Anterior cingulate cortex (tissue), 58 donors: ENCODE measurements around the gene MAP3K20.

ENCODE experiments used
- DNase-seq, 58 donors: peaks; one replicate each; lab custom pipeline; 2025; lab: John Stamatoyannopoulos, UW

Gene MAP3K20

DNA sequence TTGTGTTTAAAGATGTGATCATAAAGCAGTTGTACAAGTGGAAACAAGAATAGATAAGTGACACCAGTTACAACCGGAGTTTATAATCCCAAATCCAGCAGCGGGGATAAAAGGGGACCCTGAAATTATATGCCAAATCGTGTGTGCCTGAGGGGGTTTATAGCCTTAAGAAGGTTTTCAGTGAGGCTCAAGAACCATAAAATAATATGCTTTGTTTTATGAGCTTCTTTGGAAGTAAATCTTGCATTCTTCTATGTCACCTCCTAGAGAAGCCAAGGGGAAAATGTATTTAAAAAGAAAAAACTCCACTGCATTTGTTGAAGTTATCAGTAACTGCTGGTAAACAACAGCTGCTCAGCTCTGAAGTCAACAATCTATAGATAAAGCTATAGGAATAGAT lies 25.8 kb upstream of the MAP3K20 start:
- DNase-seq, result no peak

- no peak for DNase-seq
These were observed 25.0 kb upstream of the MAP3K20 start for GRCh38 chr2:173050684-173051083.

DNA sequence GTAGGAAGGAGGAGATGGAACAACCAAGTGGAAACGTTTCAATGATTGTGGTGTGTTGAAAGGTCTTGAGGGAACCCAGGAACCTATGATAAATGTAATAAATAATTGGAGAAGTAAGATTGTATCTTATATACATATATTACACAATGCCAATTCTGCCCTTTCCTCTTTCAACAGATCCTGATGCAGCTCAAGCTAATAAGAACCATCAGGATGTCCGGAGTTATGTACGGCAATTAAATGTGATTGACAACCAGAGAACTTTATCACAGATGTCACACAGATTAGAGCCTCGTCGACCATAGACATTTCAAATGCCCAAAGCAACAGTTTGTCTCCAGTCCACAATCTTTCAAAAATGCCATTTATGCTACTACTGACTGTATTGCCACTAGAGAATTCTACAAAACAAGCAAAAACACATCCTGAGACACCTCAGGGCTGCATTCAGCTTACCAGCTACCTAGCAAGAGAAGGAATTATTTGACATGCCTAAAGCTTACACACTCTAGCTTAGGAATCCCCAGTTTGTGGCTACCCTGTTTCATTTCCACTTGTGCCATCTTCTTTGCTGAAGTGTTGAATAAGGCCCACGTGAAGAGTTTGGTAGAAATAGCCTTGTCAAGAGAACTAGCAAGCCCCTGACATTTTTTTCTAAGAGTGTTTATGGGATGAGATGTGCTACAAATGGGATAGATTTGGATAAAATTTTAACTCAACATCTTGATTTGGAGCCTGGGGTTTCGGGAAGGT lies 24.0 kb upstream of the MAP3K20 start:
- DNase-seq, result no peak

DNA sequence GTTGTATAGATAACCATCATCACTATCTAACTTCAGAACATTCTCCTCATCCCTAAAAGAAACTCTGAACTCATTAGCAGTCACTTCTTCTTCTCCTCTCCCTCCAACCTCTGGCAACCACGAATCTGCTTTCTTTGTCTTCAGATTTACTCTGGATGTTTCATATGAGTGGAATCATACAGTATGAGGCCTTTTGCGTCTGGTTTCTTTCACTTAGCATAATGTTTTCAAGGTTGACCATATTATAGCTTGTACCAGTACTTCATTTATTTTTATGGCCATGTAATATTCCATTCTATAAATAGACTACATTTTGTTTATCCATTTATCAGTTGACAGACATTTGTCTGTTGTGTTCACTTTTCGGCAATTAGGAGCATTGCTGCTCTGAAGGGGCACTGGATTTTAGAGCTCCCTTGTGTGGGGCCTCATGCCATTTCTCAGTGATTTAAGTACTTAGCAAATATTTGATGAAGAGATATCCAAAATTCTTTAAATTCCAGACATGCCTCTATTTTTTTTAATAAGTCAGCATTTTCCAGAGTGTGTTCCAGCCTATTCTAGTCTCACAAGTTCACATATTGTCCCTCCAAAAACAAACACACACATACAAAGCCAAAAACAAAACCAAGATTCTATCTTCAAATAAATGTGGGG lies 22.5 kb upstream of the MAP3K20 start:
- no peak for DNase-seq

- no peak for DNase-seq
These were observed 21.2 kb upstream of the MAP3K20 start for GRCh38 chr2:173054466-173054865.

GRCh38 chr2:173056705-173057364 lies 18.8 kb upstream of the MAP3K20 start:
- no peak for DNase-seq

GRCh38 chr2:173058097-173058496 lies 17.5 kb upstream of the MAP3K20 start:
- DNase-seq, result no peak

- DNase-seq, result no peak
These were observed 17.0 kb upstream of the MAP3K20 start for GRCh38 chr2:173058673-173059072.

DNA sequence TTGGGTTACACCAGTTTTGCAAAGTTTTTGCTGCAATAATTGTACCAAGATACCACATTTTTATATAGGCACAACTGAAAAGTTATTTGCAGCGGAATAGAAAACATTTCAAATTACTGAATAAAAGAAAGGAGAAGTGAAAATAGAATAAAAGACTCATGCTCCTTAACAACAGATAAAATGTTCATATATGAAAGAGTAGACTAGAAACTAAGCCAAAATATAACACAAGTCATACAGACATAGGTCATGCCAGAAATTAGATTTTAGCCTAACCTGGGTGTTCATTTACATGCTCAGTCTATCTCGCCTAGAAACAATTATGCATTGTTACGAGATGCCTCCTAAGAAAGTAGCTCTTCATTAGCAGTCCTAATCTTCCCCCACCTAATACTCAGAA lies 16.4 kb upstream of the MAP3K20 start:
- DNase-seq, result no peak

GRCh38 chr2:173059971-173060461 lies 15.6 kb upstream of the MAP3K20 start:
- no peak for DNase-seq

GRCh38 chr2:173062801-173063200 lies 12.8 kb upstream of the MAP3K20 start:
- no peak for DNase-seq

GRCh38 chr2:173064151-173064805 lies 11.4 kb upstream of the MAP3K20 start:
- no peak for DNase-seq

DNA sequence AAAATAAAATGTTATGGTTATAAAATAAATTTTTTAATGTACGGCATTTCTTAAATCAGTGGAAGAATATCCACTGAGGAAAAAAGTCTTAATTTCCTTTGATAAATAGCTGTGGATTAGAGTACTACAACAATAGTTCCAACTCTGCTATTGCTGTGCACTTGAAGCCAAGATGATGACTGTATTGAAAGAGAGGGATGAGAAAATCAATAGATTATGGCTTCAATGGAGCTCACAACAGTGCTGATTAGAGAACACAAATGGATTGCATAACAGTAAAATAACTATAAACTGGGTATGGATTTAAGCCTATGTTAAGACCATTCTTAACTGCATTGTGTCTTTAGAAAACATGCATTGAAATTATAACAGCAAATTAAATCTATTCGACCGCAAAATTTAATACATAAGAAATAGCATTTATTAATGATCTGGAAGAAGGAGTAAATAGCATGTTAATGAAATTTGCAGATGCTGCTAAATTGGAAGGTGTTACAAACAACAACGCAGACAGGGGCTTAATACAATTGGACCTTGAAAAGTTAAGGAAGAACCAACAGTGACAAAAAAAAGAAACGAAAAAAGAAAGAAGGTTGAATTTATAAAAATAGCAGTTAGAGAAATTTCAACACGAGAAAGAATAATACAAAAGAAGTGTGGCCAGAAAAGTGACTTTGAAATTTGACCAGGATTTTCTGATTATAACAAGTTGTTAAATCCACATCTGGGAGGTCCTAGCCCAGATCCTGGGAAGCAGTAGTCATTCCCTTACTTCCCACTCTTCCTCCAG lies 8.6 kb upstream of the MAP3K20 start:
- no peak for DNase-seq

GRCh38 chr2:173075056-173075780 lies 428 bp upstream of the MAP3K20 start:
- DNase-seq, result peak in 1 of 58 donors; percentile 35

GRCh38 chr2:173076581-173077345 lies 1.1 kb downstream of the MAP3K20 start:
- peak in 13 of 58 donors; percentile 3 to 52 (median 16) for DNase-seq

DNA sequence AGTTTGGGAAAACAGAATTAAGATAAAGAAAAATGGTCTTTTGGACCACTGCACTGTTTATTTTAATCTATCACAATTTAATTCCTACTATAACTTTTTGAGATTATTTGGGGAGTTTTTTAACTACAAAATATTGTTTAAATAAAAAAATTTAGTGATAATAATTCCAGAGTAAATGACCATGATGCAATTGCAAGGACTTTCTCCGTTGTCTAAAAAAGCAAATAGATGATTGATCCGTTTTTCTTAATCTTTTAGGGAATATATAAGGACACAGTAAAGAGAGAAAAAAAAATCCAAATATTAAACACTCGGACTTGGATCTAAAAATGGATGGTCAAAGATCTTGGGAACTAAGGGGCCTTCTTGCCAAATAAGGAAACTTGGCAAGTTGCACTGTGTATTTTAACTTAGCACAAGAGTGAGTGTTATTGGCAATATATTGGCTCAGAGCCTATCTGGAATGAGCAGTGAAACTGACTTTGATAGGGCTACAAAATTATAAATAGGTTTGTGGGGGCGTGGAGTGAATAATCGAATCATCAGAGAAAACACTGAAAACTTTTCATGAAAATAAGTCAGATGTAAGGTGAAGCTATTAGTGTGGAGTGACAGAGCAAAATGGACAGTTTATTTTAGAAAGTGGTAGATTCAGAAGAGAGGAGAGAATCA lies 2.0 kb downstream of the MAP3K20 start:
- DNase-seq, result no peak

GRCh38 chr2:173079141-173079540 lies 3.5 kb downstream of the MAP3K20 start:
- DNase-seq, result no peak
